HepG2 (cell line): ENCODE measurements around the gene MYO7B. TPM values are rescaled to one million over a fixed set of nuclear protein-coding genes. Genes with fewer than 3 reads are reported as not detected.

ENCODE experiments used
- ATAC-seq: fragments of 200-7000 bp; cut with Tn5 transposase; 3 replicates; pipeline ENCODE4 v1.9.1; 2020; ENCODE audit warnings: mild to moderate bottlenecking, moderate library complexity
- BruUV-seq: library from RNA; stranded (reverse); fragments of 400-500 nt; replicated peaks from 2 replicates; lab custom pipeline; 2021; lab: Mats Ljungman, UMichigan
- CTCF ChIA-PET: fragments of 300-600 bp; formaldehyde crosslinking; extraction: SDS; loops from one replicate; lab custom pipeline; 2021; ENCODE audit warnings: low total read pairs, inconsistent platforms, low intra/inter-chr PET ratio; lab: Yijun Ruan, JAX
- POLR2A ChIA-PET: fragments of 350-600 bp; sonication (Branson Sonifier 250); formaldehyde crosslinking; loops from one replicate; lab custom pipeline; 2020; ENCODE audit warnings: antibody characterized with exemption, inconsistent platforms; lab: Yijun Ruan, JAX
- DNase-seq: peaks from one replicate; pipeline ENCODE4 v3.0.0-alpha.2; 2015; ENCODE audit warnings: low spot score
- FAIRE-seq: peaks from 3 replicates; lab custom pipeline; 2011; peaks lifted over from hg19 to GRCh38; lab: Jason Lieb, UNC
- H2AFZ ChIP-seq: one replicate; pipeline ENCODE4 v1.6.1; 2011; ENCODE audit warnings: low read length, inconsistent platforms
- H3K27ac ChIP-seq: fragments of 300-600 bp; 3 replicates; pipeline ENCODE4 v1.8.0; 2011; ENCODE audit warnings: mixed run types, mild to moderate bottlenecking, mixed read lengths, low read length, inconsistent platforms; ENCODE audit not compliant: insufficient read depth; ENCODE audit errors: extremely low read length
- H3K27me3 ChIP-seq, 2 experiments: fragments of 200-600 bp in 1 of 2; 2 replicates in 1 of 2; 3 replicates in 1 of 2; pipeline versions ENCODE4 v1.6.0 to v1.8.0; 2011; ENCODE audit warnings: low read length in 2 of 2, mild to moderate bottlenecking in 2 of 2, moderate library complexity in 2 of 2, inconsistent platforms in 1 of 2; ENCODE audit not compliant: insufficient read depth in 2 of 2, control insufficient read depth in 1 of 2
- H3K36me3 ChIP-seq, 2 experiments: fragments of 200-600 bp in 1 of 2; replicated peaks in 1 of 2; 2 replicates in 1 of 2; 3 replicates in 1 of 2; pipeline versions ENCODE4 v1.5.1 to v1.8.0; 2011; ENCODE audit warnings: low read length in 2 of 2, inconsistent platforms in 1 of 2; ENCODE audit not compliant: insufficient read depth in 2 of 2, control insufficient read depth in 1 of 2
- H3K4me1 ChIP-seq: 2 replicates; pipeline ENCODE4 v1.5.1; 2012; ENCODE audit warnings: low read length, inconsistent platforms; ENCODE audit not compliant: insufficient read depth
- H3K4me2 ChIP-seq: 2 replicates; pipeline ENCODE4 v1.6.0; 2011; ENCODE audit warnings: low read depth, low read length, inconsistent platforms
- H3K4me3 ChIP-seq, 3 experiments: fragments of 200-600 bp in 1 of 3; sonication (generic), shearing (Covaris generic) in 1 of 3; replicated peaks in 1 of 3; 2 replicates each; pipeline ENCODE4 v1.5.1; 2011 to 2016; ENCODE audit warnings: low read length in 3 of 3, inconsistent platforms in 2 of 3, low read depth in 2 of 3, mild to moderate bottlenecking in 2 of 3, control low read depth in 1 of 3, mixed read lengths in 1 of 3; ENCODE audit not compliant: insufficient read depth in 1 of 3
- H3K79me2 ChIP-seq: one replicate; pipeline ENCODE4 v1.6.1; 2011; ENCODE audit warnings: low read length, inconsistent platforms; ENCODE audit not compliant: insufficient read depth
- H3K9ac ChIP-seq: 2 replicates; pipeline ENCODE4 v1.6.0; 2011; ENCODE audit warnings: mild to moderate bottlenecking, low read depth, low read length, inconsistent platforms; ENCODE audit not compliant: insufficient read depth
- H3K9me3 ChIP-seq: 2 replicates; pipeline ENCODE4 v1.5.1; 2012; ENCODE audit warnings: mild to moderate bottlenecking, low read length
- H4K20me1 ChIP-seq: 2 replicates; pipeline ENCODE4 v1.6.0; 2011; ENCODE audit warnings: inconsistent platforms, mild to moderate bottlenecking, low read length, moderate library complexity; ENCODE audit not compliant: insufficient read depth
- BRCA1 ChIP-seq: sonication (generic); formaldehyde crosslinking; IDR thresholded peaks from 2 replicates; pipeline ENCODE4 v1.4.0; 2020; ENCODE audit warnings: missing genetic modification reagents
- CCDC6 ChIP-seq: sonication (generic); formaldehyde crosslinking; IDR thresholded peaks from 2 replicates; pipeline ENCODE4 v1.8.1; 2022; ENCODE audit warnings: mild to moderate bottlenecking, missing genetic modification reagents, moderate library complexity
- RFXAP ChIP-seq: sonication (generic); formaldehyde crosslinking; IDR thresholded peaks from 2 replicates; pipeline ENCODE4 v1.4.0; 2020; ENCODE audit warnings: missing genetic modification reagents, borderline replicate concordance
- ZNF180 ChIP-seq: sonication (generic); formaldehyde crosslinking; IDR thresholded peaks from 2 replicates; pipeline ENCODE4 v1.4.0; 2020; ENCODE audit warnings: low read depth, missing genetic modification reagents, borderline replicate concordance
- ZNF235 ChIP-seq: sonication (generic); formaldehyde crosslinking; IDR thresholded peaks from 2 replicates; pipeline ENCODE4 v1.8.1; 2023; ENCODE audit warnings: mild to moderate bottlenecking, missing genetic modification reagents, borderline replicate concordance
- ZNF510 ChIP-seq: sonication (generic); formaldehyde crosslinking; IDR thresholded peaks from 2 replicates; pipeline ENCODE4 v1.4.0; 2020; ENCODE audit warnings: low read depth, mild to moderate bottlenecking, missing genetic modification reagents
- ZNF605 ChIP-seq: sonication (generic); formaldehyde crosslinking; IDR thresholded peaks from 2 replicates; pipeline ENCODE4 v1.8.0; 2022; ENCODE audit warnings: mild to moderate bottlenecking, missing genetic modification reagents
- WGBS: methylation state at CpG from one replicate; pipeline ENCODE4 v1.1.6; 2017; ENCODE audit warnings: low lambda C conversion rate; 5-methylcytosine and 5-hydroxymethylcytosine counted together
- in situ Hi-C: cut with HindIII; loops from 2 replicates; pipeline ENCODE4 v1.10.0; 2017; ENCODE audit warnings: low pct_unique_long_range_greater_than_20kb; ENCODE audit not compliant: extremely low pct_ligation_motif_present
- intact Hi-C: fragments of 100-400 bp; cut with micrococcal nuclease; formaldehyde crosslinking; loops from one replicate; pipeline ENCODE4 v1.10.0; 2022; ENCODE audit not compliant: unreplicated experiment
- polyA plus RNA-seq, 8 experiments: library from polyadenylated mRNA; depleted of rRNA in 3 of 8; stranded (reverse) in 7 of 8; unstranded in 1 of 8; fragments of >200 nt; fragmentation: Illumina TruSeq in 4 of 8; extraction: Trizol in 4 of 8; gene quantifications; 2 replicates each; pipeline versions ENCODE4 v1.2.1 to v1.2.3, GENCODE V29; 2011 to 2016; ENCODE audit warnings: low read depth in 4 of 8, missing spikeins in 1 of 8, mixed read lengths in 1 of 8; ENCODE audit not compliant: insufficient read depth in 1 of 8
- total RNA-seq, 5 experiments: library from RNA; depleted of rRNA; stranded (reverse); fragments of >200 nt; fragmentation: Illumina TruSeq; extraction: Trizol; gene quantifications; 2 replicates each; pipeline ENCODE4 v1.2.3, GENCODE V29; 2016; ENCODE audit warnings: low read depth in 1 of 5
- TF ChIP-seq, protein P1 (sequence below): sonication (generic); formaldehyde crosslinking; IDR thresholded peaks from 2 replicates; pipeline ENCODE4 v1.4.0; 2020; ENCODE audit warnings: missing genetic modification reagents
- TF ChIP-seq, protein P2 (sequence below): sonication (generic); formaldehyde crosslinking; IDR thresholded peaks from 2 replicates; pipeline ENCODE4 v1.5.0; 2020; ENCODE audit warnings: mild to moderate bottlenecking, missing genetic modification reagents
- TF ChIP-seq, protein P3 (sequence below): sonication (generic); formaldehyde crosslinking; conservative IDR thresholded peaks from 2 replicates; pipeline ENCODE4 v1.8.0; 2022; ENCODE audit warnings: missing genetic modification reagents

The MYO7B gene
- total and polyA plus RNA-seq, 2 of the 13 experiments (the other 11 are each of a cell fraction or from before 2014, with no cell fraction given), result not detected

DNA sequence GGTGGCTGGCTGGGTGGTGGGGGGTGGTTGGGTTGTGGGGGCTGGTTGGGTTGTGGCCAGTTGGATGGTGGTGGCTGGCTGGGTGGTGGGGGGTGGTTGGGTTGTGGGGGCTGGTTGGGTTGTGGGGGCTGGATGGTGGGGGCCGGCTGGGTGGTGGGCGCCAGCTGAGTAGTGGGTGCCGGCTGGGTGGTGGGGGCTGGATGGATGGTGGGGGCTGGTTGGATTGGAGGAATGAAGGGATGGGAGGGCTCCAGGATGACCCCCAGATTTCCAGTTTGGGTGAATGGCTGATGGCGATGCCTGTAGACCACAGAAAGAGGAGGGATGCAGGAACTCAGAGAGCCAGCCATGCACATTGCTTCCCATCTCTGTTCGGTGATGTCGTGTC lies 83.7 kb downstream of the MYO7B start:
- no peak for ATAC-seq
- no peak overlapping the region for H3K9ac ChIP-seq

DNA sequence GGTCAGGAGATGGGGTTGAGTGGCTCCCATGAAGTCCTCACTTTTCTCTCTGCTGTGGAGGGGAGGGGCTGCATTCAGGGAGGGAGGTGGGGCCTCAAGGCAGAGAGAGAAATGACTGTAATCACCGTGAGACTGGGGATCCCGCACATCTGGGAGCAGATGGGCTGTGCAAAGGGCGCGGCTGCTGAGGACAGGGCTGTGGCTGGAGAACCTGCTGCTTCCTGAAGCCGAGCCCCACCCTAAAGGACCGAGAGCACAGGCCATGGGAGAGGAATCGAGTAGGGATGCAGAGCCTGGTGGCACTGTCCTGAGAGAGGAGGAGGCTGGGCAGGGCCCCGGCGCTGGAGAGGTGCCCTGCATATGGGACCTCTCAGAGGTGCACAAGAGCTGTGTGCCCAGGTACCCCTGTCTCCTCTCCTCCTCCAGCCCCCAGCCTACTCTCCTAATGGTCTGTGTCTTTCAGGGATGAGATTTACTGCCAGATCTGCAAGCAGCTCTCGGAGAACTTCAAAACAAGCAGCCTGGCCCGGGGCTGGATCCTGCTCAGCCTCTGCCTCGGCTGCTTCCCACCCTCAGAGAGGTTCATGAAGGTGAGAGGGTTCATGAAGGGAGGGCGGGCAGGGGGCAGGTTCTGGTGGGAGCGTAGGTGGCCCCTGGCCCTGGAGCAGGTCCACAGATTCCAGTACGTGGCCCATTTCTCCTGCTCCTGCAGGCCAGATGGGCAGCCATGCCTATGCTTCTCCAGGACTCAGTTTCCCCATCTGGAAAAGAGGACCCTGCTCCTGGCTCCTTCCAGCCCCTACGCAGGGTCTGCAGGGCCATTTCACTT lies 84.6 kb downstream of the MYO7B start:
- ChIA-PET POLR2A (no interaction called here), CTCF (no interaction called here)
- H3K27ac ChIP-seq, result no peak overlapping the region
- H3K4me2 ChIP-seq, result no peak overlapping the region
- ATAC-seq (peak; percentile 13), FAIRE-seq (no peak), DNase-seq (no peak)
- peaks cover 15 to 81% of the 10 kb centered on the region in 2 experiments; a peak in 4 of 5 replicates for H3K27me3 ChIP-seq
- no peaks in the 10 kb centered on the region for H3K36me3 ChIP-seq
- WGBS, result 18% methylated on average over 11 of the region's 16 CpGs
- no peaks in the 10 kb centered on the region for H3K9me3 ChIP-seq
- in situ Hi-C loops, result no loop called here
- no peak overlapping the region for H3K9ac ChIP-seq
- H3K4me3 ChIP-seq, result no peak overlapping the region
- intact Hi-C loops, result no loop called here
- H2AFZ ChIP-seq, result no peak overlapping the region
- no TSS peak for BruUV-seq
- H3K79me2 ChIP-seq, result no peaks in the 10 kb centered on the region
- H4K20me1 ChIP-seq, result no peaks in the 10 kb centered on the region
- no peaks in the 10 kb centered on the region for H3K4me1 ChIP-seq
- TF ChIP-seq ZNF510, result no peak
- no peak for TF ChIP-seq CCDC6
- TF ChIP-seq, protein P1, sequence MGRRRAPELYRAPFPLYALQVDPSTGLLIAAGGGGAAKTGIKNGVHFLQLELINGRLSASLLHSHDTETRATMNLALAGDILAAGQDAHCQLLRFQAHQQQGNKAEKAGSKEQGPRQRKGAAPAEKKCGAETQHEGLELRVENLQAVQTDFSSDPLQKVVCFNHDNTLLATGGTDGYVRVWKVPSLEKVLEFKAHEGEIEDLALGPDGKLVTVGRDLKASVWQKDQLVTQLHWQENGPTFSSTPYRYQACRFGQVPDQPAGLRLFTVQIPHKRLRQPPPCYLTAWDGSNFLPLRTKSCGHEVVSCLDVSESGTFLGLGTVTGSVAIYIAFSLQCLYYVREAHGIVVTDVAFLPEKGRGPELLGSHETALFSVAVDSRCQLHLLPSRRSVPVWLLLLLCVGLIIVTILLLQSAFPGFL, result no peak
- no peak for TF ChIP-seq ZNF235 (CRISPR knock-in tag)
- TF ChIP-seq, protein P2, sequence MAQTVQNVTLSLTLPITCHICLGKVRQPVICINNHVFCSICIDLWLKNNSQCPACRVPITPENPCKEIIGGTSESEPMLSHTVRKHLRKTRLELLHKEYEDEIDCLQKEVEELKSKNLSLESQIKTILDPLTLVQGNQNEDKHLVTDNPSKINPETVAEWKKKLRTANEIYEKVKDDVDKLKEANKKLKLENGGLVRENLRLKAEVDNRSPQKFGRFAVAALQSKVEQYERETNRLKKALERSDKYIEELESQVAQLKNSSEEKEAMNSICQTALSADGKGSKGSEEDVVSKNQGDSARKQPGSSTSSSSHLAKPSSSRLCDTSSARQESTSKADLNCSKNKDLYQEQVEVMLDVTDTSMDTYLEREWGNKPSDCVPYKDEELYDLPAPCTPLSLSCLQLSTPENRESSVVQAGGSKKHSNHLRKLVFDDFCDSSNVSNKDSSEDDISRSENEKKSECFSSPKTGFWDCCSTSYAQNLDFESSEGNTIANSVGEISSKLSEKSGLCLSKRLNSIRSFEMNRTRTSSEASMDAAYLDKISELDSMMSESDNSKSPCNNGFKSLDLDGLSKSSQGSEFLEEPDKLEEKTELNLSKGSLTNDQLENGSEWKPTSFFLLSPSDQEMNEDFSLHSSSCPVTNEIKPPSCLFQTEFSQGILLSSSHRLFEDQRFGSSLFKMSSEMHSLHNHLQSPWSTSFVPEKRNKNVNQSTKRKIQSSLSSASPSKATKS (CRISPR knock-in tag), result no peak
- no peak for TF ChIP-seq RFXAP
- no peak for TF ChIP-seq ZNF605 (CRISPR knock-in tag)
- TF ChIP-seq BRCA1 (CRISPR knock-in tag), result no peak
- TF ChIP-seq, protein P3, sequence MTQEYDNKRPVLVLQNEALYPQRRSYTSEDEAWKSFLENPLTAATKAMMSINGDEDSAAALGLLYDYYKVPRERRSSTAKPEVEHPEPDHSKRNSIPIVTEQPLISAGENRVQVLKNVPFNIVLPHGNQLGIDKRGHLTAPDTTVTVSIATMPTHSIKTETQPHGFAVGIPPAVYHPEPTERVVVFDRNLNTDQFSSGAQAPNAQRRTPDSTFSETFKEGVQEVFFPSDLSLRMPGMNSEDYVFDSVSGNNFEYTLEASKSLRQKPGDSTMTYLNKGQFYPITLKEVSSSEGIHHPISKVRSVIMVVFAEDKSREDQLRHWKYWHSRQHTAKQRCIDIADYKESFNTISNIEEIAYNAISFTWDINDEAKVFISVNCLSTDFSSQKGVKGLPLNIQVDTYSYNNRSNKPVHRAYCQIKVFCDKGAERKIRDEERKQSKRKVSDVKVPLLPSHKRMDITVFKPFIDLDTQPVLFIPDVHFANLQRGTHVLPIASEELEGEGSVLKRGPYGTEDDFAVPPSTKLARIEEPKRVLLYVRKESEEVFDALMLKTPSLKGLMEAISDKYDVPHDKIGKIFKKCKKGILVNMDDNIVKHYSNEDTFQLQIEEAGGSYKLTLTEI, result no peak

More for the DNA sequence above, 83.7 kb downstream of the MYO7B start:
- WGBS, result 73% methylated on average over 6 of the region's 6 CpGs
- FAIRE-seq (no peak), DNase-seq (no peak)
- intact Hi-C loops (no loop called here), in situ Hi-C loops (no loop called here)
- POLR2A ChIA-PET, result no interaction called here
- H3K79me2 ChIP-seq, result no peaks in the 10 kb centered on the region
- CTCF ChIA-PET, result no interaction called here
- no peaks in the 10 kb centered on the region for H3K9me3 ChIP-seq
- H3K4me2 ChIP-seq, result no peak overlapping the region
- no peaks in the 10 kb centered on the region for H3K36me3 ChIP-seq
- peaks cover 15 to 81% of the 10 kb centered on the region in 2 experiments; a peak in 4 of 5 replicates for H3K27me3 ChIP-seq
- no peaks in the 10 kb centered on the region for H4K20me1 ChIP-seq
- H3K4me1 ChIP-seq, result no peaks in the 10 kb centered on the region
- H2AFZ ChIP-seq, result no peak overlapping the region
- no TSS peak for BruUV-seq
- TF ChIP-seq ZNF180 (CRISPR knock-in tag), result no peak
- H3K4me3 ChIP-seq, result no peak overlapping the region
- H3K27ac ChIP-seq, result no peak overlapping the region
